GM12892 (cell line): Measurements from ENCODE around the gene PPP1R13B.

Experiments used
- POLR2A ChIP-seq: IDR thresholded peaks from 2 replicates; pipeline ENCODE4 v1.6.1; 2011; ENCODE audit warnings: low read depth, low read length, control low read depth
- POLR2AphosphoS5 ChIP-seq: IDR thresholded peaks from 2 replicates; pipeline ENCODE4 v1.6.1; 2011; ENCODE audit warnings: low read depth, low read length, control low read depth
- TAF1 ChIP-seq: IDR thresholded peaks from 2 replicates; pipeline ENCODE4 v1.6.1; 2011; ENCODE audit warnings: low read depth, mild to moderate bottlenecking, control low read depth, low read length, borderline replicate concordance

- TF ChIP-seq POLR2A (no peak), POLR2AphosphoS5 (no peak), TAF1 (no peak)
Measured at GRCh38 chr14:103758059-103758776, 89.2 kb downstream of the PPP1R13B start.
